Common myeloid progenitor, CD34-positive (primary cell): Measurements from ENCODE around the gene PPP1R12B.
"Not testable (repeated sequence)": the region's sequence is repeated elsewhere in the genome, so short reads cannot be mapped to it uniquely, and the experiment has no call there.

ENCODE experiments used
- CTCF ChIA-PET: fragments of 350-600 bp; sonication (Branson Sonifier 250); formaldehyde crosslinking; loops from one replicate; lab custom pipeline; 2021; ENCODE audit warnings: antibody characterized with exemption; lab: Charles Lee
- POLR2A ChIA-PET: fragments of 350-600 bp; sonication (Branson Sonifier 250); formaldehyde crosslinking; loops from one replicate; lab custom pipeline; 2021; ENCODE audit warnings: antibody characterized with exemption; lab: Charles Lee
- DNase-seq, 3 donors: peaks; one replicate each; pipeline versions ENCODE4 v3.0.0 to v3.0.0-alpha.2; 2013
- H3K27ac ChIP-seq, 2 experiments: 1 replicate in 1 of 2; 2 replicates in 1 of 2; pipeline ENCODE4 v1.7.0; 2013; ENCODE audit warnings: inconsistent platforms in 2 of 2, low read length in 2 of 2, mild to moderate bottlenecking in 2 of 2, low read depth in 1 of 2, moderate library complexity in 1 of 2; ENCODE audit not compliant: severe bottlenecking in 2 of 2, insufficient read depth in 1 of 2, poor library complexity in 1 of 2
- H3K27me3 ChIP-seq, 5 experiments: replicated peaks in 2 of 5; 1 replicate in 3 of 5; 2 replicates in 2 of 5; pipeline versions ENCODE4 v1.6.1 to v1.7.0; 2013; ENCODE audit warnings: low read length in 4 of 5, mild to moderate bottlenecking in 2 of 5, moderate library complexity in 2 of 5, inconsistent platforms in 1 of 5; ENCODE audit not compliant: insufficient read depth in 5 of 5, control insufficient read depth in 4 of 5
- H3K36me3 ChIP-seq, 4 experiments: 1 replicate in 2 of 4; 2 replicates in 2 of 4; pipeline versions ENCODE4 v1.6.1 to v1.7.0; 2013; ENCODE audit warnings: low read length in 3 of 4, control low read depth in 1 of 4, mild to moderate bottlenecking in 1 of 4; ENCODE audit not compliant: control insufficient read depth in 4 of 4, insufficient read depth in 4 of 4
- H3K4me1 ChIP-seq, 4 experiments: 1 replicate in 3 of 4; 2 replicates in 1 of 4; pipeline versions ENCODE4 v1.6.1 to v1.7.1; 2013; ENCODE audit warnings: low read length in 3 of 4, mild to moderate bottlenecking in 3 of 4, control low read depth in 1 of 4, inconsistent platforms in 1 of 4, moderate library complexity in 1 of 4; ENCODE audit not compliant: control insufficient read depth in 4 of 4, insufficient read depth in 4 of 4; ENCODE audit errors: control extremely low read depth in 1 of 4
- H3K4me3 ChIP-seq, 7 experiments: 1 replicate in 4 of 7; 2 replicates in 3 of 7; pipeline versions ENCODE4 v1.5.1 to v1.7.0; 2013; ENCODE audit warnings: mild to moderate bottlenecking in 7 of 7, low read length in 6 of 7, moderate library complexity in 6 of 7, inconsistent platforms in 2 of 7, low read depth in 2 of 7, control low read depth in 1 of 7; ENCODE audit not compliant: insufficient read depth in 4 of 7, control insufficient read depth in 1 of 7; ENCODE audit errors: extremely low read depth in 1 of 7
- H3K9me3 ChIP-seq, 5 experiments: 1 replicate in 4 of 5; 2 replicates in 1 of 5; pipeline versions ENCODE4 v1.6.1 to v1.7.1; 2013; ENCODE audit warnings: low read length in 4 of 5, mild to moderate bottlenecking in 2 of 5, inconsistent platforms in 1 of 5, low read depth in 1 of 5, moderate library complexity in 1 of 5; ENCODE audit not compliant: control insufficient read depth in 4 of 5, insufficient read depth in 2 of 5; ENCODE audit errors: control extremely low read depth in 1 of 5
- WGBS: methylation state at CpG from one replicate; pipeline ENCODE4 v1.1.5; 2013; ENCODE audit not compliant: insufficient coverage; 5-methylcytosine and 5-hydroxymethylcytosine counted together

PPP1R12B gene

DNA sequence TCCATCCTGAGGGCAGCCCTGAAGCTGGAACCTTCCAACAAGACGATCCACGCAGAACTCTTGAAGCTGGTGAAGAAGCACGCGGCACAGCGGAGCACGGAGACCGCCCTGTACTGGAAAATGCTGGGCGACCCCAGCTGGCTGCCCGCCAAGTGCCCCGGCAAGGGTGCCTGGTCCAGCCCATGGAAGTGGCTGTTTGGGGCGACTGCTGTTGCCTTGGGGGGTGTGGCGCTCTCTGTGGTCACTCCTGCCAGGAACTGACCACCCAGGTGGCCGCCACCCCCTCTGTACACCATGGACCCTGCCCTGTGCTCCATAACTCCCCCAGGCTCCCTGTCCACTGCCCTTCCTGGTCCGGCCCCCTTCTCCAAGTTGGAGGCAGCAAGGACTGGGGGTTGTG lies 90.8 kb downstream of the PPP1R12B start:
- ChIA-PET CTCF (no interaction called here), POLR2A (no interaction called here)
- peaks cover 0 to 3% (median 1%) of the 10 kb centered on the region in 4 experiments for H3K4me1 ChIP-seq

DNA sequence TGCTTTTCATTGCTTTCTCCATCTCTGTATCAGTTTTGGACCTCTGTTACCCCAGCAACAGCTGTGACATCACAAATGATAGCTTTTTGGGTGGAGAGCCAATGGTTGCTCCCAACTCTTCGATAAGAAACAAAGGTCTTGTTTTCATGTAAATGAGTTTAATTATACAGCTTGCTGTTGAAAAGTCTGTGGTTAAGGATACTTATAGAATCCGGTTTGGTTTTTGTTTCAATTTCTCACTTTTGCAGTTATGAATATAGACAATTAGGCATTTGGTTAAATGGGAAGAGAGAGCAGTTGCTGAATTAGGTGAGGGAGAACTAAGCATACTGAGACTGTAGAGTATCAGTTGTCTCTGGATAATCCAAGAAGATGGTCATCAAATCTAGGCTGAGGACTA lies 99.6 kb downstream of the PPP1R12B start:
- POLR2A ChIA-PET: not testable (repeated sequence)
- 92% methylated on average over 2 of the region's 2 CpGs for WGBS

More for the DNA sequence above, 90.8 kb downstream of the PPP1R12B start:
- Histone ChIP-seq H3K4me3 (no peak overlapping the region), H3K36me3 (peaks cover 7 to 38% (median 11%) of the 10 kb centered on the region in 4 experiments), H3K27ac (no peak overlapping the region), H3K9me3 (no peaks in the 10 kb centered on the region), H3K27me3 (no peaks in the 10 kb centered on the region)
- no peak for DNase-seq
- WGBS: 89% methylated on average over 13 of the region's 14 CpGs

DNA sequence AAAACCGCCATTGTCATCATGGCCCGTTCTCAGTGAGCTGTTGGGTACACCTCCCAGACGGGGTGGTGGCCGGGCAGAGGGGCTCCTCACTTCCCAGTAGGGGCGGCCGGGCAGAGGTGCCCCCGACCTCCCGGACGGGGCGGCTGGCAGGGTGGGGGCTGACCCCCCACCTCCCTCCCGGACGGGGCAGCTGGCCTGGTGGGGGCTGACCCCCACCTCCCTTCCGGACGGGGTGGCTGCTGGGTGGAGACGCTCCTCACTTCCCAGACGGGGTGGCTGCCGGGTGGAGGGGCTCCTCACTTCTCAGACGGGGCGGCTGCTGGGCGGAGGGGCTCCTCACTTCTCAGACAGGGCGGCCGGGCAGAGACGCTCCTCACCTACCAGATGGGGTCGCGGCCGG lies 103.1 kb downstream of the PPP1R12B start:
- H3K36me3 ChIP-seq, H3K9me3 ChIP-seq, DNase-seq, CTCF ChIA-PET, H3K4me3 ChIP-seq, H3K27ac ChIP-seq, H3K27me3 ChIP-seq, H3K4me1 ChIP-seq, POLR2A ChIA-PET: not testable (repeated sequence)
- WGBS: 100% methylated on average over 3 of the region's 26 CpGs

More for the DNA sequence above, 99.6 kb downstream of the PPP1R12B start:
- H3K27me3 ChIP-seq, H3K4me1 ChIP-seq, H3K27ac ChIP-seq, DNase-seq, H3K9me3 ChIP-seq, H3K4me3 ChIP-seq, H3K36me3 ChIP-seq, CTCF ChIA-PET: not testable (repeated sequence)

DNA sequence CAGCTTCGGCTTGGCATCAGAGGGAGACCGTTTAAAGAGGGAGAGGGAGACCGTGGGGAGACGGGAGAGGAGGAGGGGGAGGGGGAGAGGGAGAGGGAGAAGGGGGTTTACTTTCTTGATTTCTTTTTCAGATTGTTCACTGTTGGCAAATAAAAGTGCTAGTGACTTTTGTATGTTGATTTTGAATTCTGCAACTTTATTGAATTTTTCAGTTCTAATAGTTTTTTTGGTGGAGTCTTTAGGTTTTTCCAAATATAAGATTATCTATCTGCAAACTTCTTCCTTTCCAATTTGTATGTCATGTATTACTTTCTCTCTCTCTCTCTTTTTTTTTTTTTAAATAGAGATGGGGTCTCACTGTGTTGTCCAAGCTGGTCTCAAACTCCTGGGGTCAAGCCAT lies 104.0 kb downstream of the PPP1R12B start:
- CTCF ChIA-PET: no interaction called here
- no peak for DNase-seq
- POLR2A ChIA-PET: no interaction called here
- H3K36me3 ChIP-seq: peaks cover 0 to 3% (median 1%) of the 10 kb centered on the region in 4 experiments
- no peaks in the 10 kb centered on the region for H3K9me3 ChIP-seq
- no peak overlapping the region for H3K27ac ChIP-seq
- no peak overlapping the region for H3K4me3 ChIP-seq
- H3K4me1 ChIP-seq: no peaks in the 10 kb centered on the region
- 96% methylated on average over 3 of the region's 4 CpGs for WGBS
- H3K27me3 ChIP-seq: no peaks in the 10 kb centered on the region

DNA sequence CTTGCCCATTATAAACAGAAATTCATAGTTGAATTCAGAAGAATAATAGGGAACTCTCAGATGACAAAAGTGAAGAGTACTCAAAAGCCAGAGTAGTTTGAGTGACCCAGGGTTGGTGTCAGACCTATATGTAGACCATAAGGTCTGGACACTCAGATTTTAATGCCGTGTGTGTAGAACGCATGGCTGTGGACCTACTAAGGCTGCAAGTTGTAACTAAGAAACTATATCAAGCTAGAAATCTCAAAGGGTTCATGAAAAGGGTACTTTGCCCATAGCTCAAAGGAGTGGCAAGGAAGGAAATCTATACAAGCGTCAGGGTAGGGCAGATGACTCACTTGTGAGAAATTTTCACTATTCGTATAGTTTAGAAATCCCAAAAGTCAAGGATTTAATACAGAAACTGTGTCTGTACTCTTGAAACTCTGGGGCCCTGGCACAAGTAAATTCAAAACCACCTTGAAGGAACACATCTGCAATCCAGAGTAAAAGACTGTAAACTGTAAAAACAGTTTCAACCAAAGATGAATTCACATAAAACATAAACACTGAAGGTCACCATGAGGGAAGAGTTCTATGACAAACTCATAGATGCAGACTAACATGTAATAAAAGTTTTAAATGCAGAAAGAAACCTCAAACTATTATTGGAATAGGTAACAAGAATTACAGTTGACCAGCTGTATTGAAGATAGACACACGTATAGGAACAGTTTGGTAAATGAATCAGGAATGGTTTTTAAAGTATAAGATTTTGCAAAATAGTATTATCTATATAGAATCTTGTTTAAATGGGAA lies 108.1 kb downstream of the PPP1R12B start:
- H3K36me3 ChIP-seq, H3K4me3 ChIP-seq, H3K27me3 ChIP-seq, POLR2A ChIA-PET, H3K27ac ChIP-seq, H3K4me1 ChIP-seq, H3K9me3 ChIP-seq, DNase-seq: not testable (repeated sequence)
- CTCF ChIA-PET: interaction anchor here (1.4 kb wide), 1 partner anchor 270 kb away, joined by 3 read pairs; no protein-coding TSS in a partner anchor
- WGBS: 87% methylated on average over 3 of the region's 5 CpGs

DNA sequence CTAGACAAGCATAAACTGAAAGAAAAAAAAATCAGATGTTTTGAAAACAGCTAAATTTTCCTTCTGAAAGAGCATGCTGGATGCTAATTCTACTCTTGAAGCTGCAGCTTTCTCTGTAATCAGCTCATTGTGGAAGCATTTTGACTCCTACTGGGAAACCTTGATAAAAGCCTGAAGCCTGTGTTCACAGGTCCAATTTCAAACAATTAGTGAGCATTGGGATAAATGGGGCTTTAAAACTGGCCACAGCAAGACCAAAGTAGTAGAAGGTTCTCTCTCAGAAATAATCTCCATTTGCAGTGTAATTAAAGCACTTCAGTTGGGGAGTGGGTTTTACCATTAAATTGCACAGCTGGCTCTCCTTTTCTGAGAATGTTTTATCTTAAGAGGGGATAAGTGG lies 110.2 kb downstream of the PPP1R12B start:
- DNase-seq, H3K27me3 ChIP-seq, H3K9me3 ChIP-seq, POLR2A ChIA-PET, H3K4me1 ChIP-seq, H3K4me3 ChIP-seq, H3K27ac ChIP-seq, H3K36me3 ChIP-seq: not testable (repeated sequence)
- CTCF ChIA-PET: interaction anchor here (1.8 kb wide), 1 partner anchor 142 kb away, joined by 6 read pairs; no protein-coding TSS in a partner anchor

DNA sequence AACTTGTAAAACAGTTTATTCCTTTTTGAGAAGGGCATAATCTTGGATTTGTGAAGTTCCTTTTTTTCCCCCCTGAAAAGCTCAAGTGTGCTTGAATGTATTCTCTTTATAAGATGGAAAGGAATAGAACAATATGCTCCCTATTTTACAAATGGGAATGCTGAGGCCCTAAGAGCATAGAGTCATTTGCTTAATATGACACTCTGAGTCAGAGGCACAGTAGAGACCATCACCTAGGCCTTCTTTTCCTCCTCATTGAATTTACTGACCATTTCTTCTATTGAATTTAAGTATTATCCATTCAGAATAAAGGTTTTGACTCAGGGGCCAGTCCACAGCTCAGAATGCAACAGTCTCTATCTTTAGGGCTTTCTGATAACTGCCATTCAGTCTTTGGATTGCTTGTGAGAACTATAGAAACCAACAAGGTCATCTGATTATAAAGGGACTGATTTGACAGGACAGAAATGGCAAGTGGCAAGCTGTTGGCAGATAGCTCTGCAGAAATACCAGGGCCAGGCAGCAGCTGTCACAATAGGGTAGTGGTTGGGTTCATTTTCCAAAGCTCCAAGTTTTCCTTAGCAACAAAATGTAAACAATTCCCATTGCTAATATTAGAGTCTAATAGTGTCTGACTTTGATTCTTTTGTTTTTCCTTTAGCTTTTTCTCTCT lies 111.1 kb downstream of the PPP1R12B start:
- H3K36me3 ChIP-seq: not testable (repeated sequence)

More for the DNA sequence above, 111.1 kb downstream of the PPP1R12B start:
- CTCF ChIA-PET: interaction anchor here (0.6 to 1.8 kb wide), 3 partner anchors 98 to 166 kb away, joined by 3 to 6 read pairs (median 4); no protein-coding TSS in a partner anchor
- POLR2A ChIA-PET, H3K27me3 ChIP-seq, H3K4me3 ChIP-seq, H3K27ac ChIP-seq, DNase-seq, H3K9me3 ChIP-seq, H3K4me1 ChIP-seq: not testable (repeated sequence)
